A549 (cell line): ENCODE data around the gene METTL23. TPM values are rescaled to one million over a fixed set of nuclear protein-coding genes. Genes with fewer than 3 reads are reported as not detected.

Experiments used
- ATAC-seq, 2 experiments: fragments of 200-7000 bp in 1 of 2; fragments of >200 bp in 1 of 2; cut with Nextera tagmentation in 1 of 2; cut with Tn5 transposase in 1 of 2; 3 replicates each; pipeline versions ENCODE4 v1.8.0 to v1.9.1; 2018 to 2020; ENCODE audit warnings: mild to moderate bottlenecking in 1 of 2, moderate library complexity in 1 of 2
- CTCF ChIA-PET: fragments of 300-600 bp; sonication (Branson Sonifier 250); formaldehyde crosslinking; extraction: SDS; loops from one replicate; lab custom pipeline; 2021; ENCODE audit warnings: antibody characterized with exemption, inconsistent platforms; lab: Yijun Ruan, JAX
- POLR2A ChIA-PET: fragments of 350-600 bp; formaldehyde crosslinking; extraction: SDS; loops from one replicate; lab custom pipeline; 2021; ENCODE audit warnings: antibody characterized with exemption, inconsistent platforms; lab: Yijun Ruan, JAX
- DNase-seq, 2 experiments: peaks; one replicate each; pipeline versions ENCODE4 v3.0.0 to v3.0.0-alpha.2; 2011 to 2016; ENCODE audit warnings: low read depth in 1 of 2, low spot score in 1 of 2
- FAIRE-seq: peaks from 2 replicates; lab custom pipeline; 2011; peaks lifted over from hg19 to GRCh38; lab: Jason Lieb, UNC
- H3K27ac ChIP-seq, 2 experiments: fragments of >200 bp; sonication (Bioruptor Twin); formaldehyde crosslinking; 3 replicates each; pipeline ENCODE4 v1.5.1; 2016 to 2017
- H3K4me1 ChIP-seq: fragments of >200 bp; sonication (Bioruptor Twin); formaldehyde crosslinking; 3 replicates; pipeline ENCODE4 v1.6.1; 2016
- H3K4me2 ChIP-seq: fragments of >200 bp; sonication (Bioruptor Twin); formaldehyde crosslinking; 3 replicates; pipeline ENCODE4 v1.6.1; 2016
- H3K4me3 ChIP-seq: fragments of >200 bp; sonication (Bioruptor Twin); formaldehyde crosslinking; 3 replicates; pipeline ENCODE4 v1.5.1; 2016
- H3K9me3 ChIP-seq: fragments of >200 bp; sonication (Bioruptor Twin); formaldehyde crosslinking; 3 replicates; pipeline ENCODE4 v1.6.1; 2016
- BHLHE40 ChIP-seq: IDR thresholded peaks from 2 replicates; pipeline ENCODE4 v1.6.1; 2012; ENCODE audit warnings: low read depth, low read length, inconsistent platforms
- CEBPB ChIP-seq, 2 experiments: fragments of >200 bp in 1 of 2; sonication (Bioruptor Twin) in 1 of 2; formaldehyde crosslinking in 1 of 2; IDR thresholded peaks; 2 replicates each; pipeline ENCODE4 v1.6.1; 2012 to 2016
- CHD2 ChIP-seq: fragments of 150-350 bp; IDR thresholded peaks from 2 replicates; pipeline ENCODE4 v1.6.1; 2014; ENCODE audit warnings: low read length; ENCODE audit not compliant: partially characterized antibody
- CTCF ChIP-seq: fragments of >200 bp; sonication (Bioruptor Twin); formaldehyde crosslinking; IDR thresholded peaks from 3 replicates; pipeline ENCODE4 v1.5.1; 2016
- EHMT2 ChIP-seq: fragments of 200-600 bp; sonication (generic); IDR thresholded peaks from 2 replicates; pipeline ENCODE4 v1.6.1; 2016; ENCODE audit warnings: antibody characterized with exemption, low read depth, mild to moderate bottlenecking, moderate library complexity
- FOSB ChIP-seq: fragments of 250-450 bp; sonication (Bioruptor Pico); IDR thresholded peaks from 2 replicates; pipeline ENCODE4 v1.5.0; 2020; ENCODE audit warnings: mild to moderate bottlenecking, moderate library complexity
- HMGXB4 ChIP-seq: fragments of 250-450 bp; sonication (Bioruptor Pico); IDR thresholded peaks from 2 replicates; pipeline ENCODE4 v1.5.0; 2021; ENCODE audit warnings: mild to moderate bottlenecking, moderate library complexity, borderline replicate concordance
- HOXA7 ChIP-seq: fragments of 250-450 bp; sonication (Bioruptor Pico); IDR thresholded peaks from 2 replicates; pipeline ENCODE4 v1.5.0; 2020; ENCODE audit warnings: mild to moderate bottlenecking, moderate library complexity
- HOXB5 ChIP-seq: fragments of 250-450 bp; sonication (Bioruptor Pico); IDR thresholded peaks from 2 replicates; pipeline ENCODE4 v1.5.0; 2020; ENCODE audit warnings: mild to moderate bottlenecking, moderate library complexity
- JUN ChIP-seq, 2 experiments: fragments of >200 bp; sonication (Bioruptor Twin); formaldehyde crosslinking; IDR thresholded peaks; 2 replicates in 1 of 2; 3 replicates in 1 of 2; pipeline ENCODE4 v1.6.1; 2016 to 2017
- PHF8 ChIP-seq: fragments of 200-600 bp; sonication (generic); IDR thresholded peaks from 2 replicates; pipeline ENCODE4 v1.6.1; 2016; ENCODE audit warnings: low read depth, mild to moderate bottlenecking, antibody characterized with exemption, moderate library complexity, borderline replicate concordance
- POLR2A ChIP-seq: IDR thresholded peaks from 2 replicates; pipeline ENCODE4 v1.6.1; 2012; ENCODE audit warnings: mild to moderate bottlenecking, low read length
- POLR2AphosphoS2 ChIP-seq: conservative IDR thresholded peaks from 2 replicates; pipeline ENCODE4 v1.6.1; 2012; ENCODE audit warnings: low read length, improper control_type of control experiment, inconsistent platforms
- RARB ChIP-seq: fragments of 250-450 bp; sonication (Bioruptor Pico); IDR thresholded peaks from 2 replicates; pipeline ENCODE4 v1.8.0; 2021; ENCODE audit warnings: mild to moderate bottlenecking, moderate library complexity
- REST ChIP-seq: fragments of 200-600 bp; sonication (generic); IDR thresholded peaks from 2 replicates; pipeline ENCODE4 v1.6.1; 2016; ENCODE audit warnings: antibody characterized with exemption, mild to moderate bottlenecking, moderate library complexity
- RNF2 ChIP-seq: fragments of 200-600 bp; sonication (generic); IDR thresholded peaks from 2 replicates; pipeline ENCODE4 v1.6.1; 2016; ENCODE audit warnings: low read depth, mild to moderate bottlenecking, antibody characterized with exemption, moderate library complexity, borderline replicate concordance
- SREBF2 ChIP-seq: fragments of 450-650 bp; IDR thresholded peaks from 2 replicates; pipeline ENCODE4 v1.6.1; 2014; ENCODE audit warnings: mild to moderate bottlenecking, moderate library complexity
- TFCP2L1 ChIP-seq: fragments of 250-450 bp; sonication (Bioruptor Pico); IDR thresholded peaks from 2 replicates; pipeline ENCODE4 v1.5.0; 2021; ENCODE audit warnings: mild to moderate bottlenecking
- ZC3H11A ChIP-seq: fragments of 450-650 bp; IDR thresholded peaks from 2 replicates; pipeline ENCODE4 v1.6.1; 2014; ENCODE audit warnings: antibody characterized with exemption, mild to moderate bottlenecking
- WGBS: methylation state at CpG from one replicate; pipeline ENCODE4 v1.1.6; 2017; ENCODE audit errors: missing lambda C conversion rate; 5-methylcytosine and 5-hydroxymethylcytosine counted together
- polyA plus RNA-seq, 4 experiments: library from polyadenylated mRNA; depleted of rRNA in 3 of 4; stranded (reverse); fragments of >200 nt; fragmentation: RNase III in 1 of 4; extraction: RNeasy Plus Mini Kit Qiagen cat#74134 plus additional on column Dnase treatment in 1 of 4; gene quantifications; 2 replicates in 3 of 4; 3 replicates in 1 of 4; pipeline ENCODE4 v1.2.3, GENCODE V29; 2011 to 2017
- TF ChIP-seq, protein P1 (sequence below): fragments of >200 bp; sonication (Bioruptor Twin); formaldehyde crosslinking; IDR thresholded peaks from 2 replicates; pipeline ENCODE4 v1.6.1; 2016
- TF ChIP-seq, protein P2 (sequence below): fragments of >200 bp; sonication (Bioruptor Twin); formaldehyde crosslinking; IDR thresholded peaks from 3 replicates; pipeline ENCODE4 v1.6.1; 2016

METTL23 gene
- polyA plus RNA-seq, 2 of the 4 experiments (the other 2 are of a cell fraction) = 64.9 to 120 TPM

- 89% methylated on average over 16 of the region's 16 CpGs for WGBS
- Histone ChIP-seq H3K4me3 (no peak overlapping the region), H3K4me1 (peaks cover 6% of the 10 kb centered on the region; the same call in 2 of the 3 replicates), H3K27ac (no peak overlapping the region), H3K4me2 (no peak overlapping the region)
- TF ChIP-seq SREBF2 = no peak
- TF ChIP-seq, protein P1, sequence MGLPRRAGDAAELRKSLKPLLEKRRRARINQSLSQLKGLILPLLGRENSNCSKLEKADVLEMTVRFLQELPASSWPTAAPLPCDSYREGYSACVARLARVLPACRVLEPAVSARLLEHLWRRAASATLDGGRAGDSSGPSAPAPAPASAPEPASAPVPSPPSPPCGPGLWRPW = no peak
- TF ChIP-seq HMGXB4 (CRISPR knock-in tag) = no peak
- TF ChIP-seq, all 56 proteins: peak for 0
- ATAC-seq = no peak
- DNase-seq = no peak
- POLR2A ChIA-PET = no interaction called here
- no peak for FAIRE-seq
- no peaks in the 10 kb centered on the region for H3K9me3 ChIP-seq
- CTCF ChIA-PET = interaction anchor here (1.1 to 4.8 kb wide), 6 partner anchors 17 to 171 kb away, joined by 3 to 23 read pairs (median 4); no protein-coding TSS in a partner anchor
Measured at GRCh38 chr17:76677406-76677805, 49.2 kb upstream of the METTL23 start.

DNA sequence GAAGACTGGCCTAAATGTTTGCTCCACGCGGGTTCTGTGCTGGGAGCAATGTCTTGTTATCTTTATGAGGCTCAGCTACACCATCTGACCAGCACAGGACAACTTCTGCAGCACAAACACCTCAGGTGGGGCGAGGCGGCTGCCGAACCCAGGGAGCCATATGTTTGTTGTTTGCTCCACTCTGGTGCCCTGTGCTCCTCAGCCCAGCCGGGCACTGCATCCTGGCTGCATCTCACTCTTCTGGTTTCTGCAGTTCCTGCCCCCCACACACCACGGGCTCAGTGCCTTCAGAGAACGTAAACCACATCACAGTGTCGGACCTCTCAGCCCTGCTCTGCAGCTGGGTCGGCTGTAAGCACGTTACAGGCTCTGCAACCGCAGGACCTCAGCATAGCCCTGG is 48.3 kb upstream of the METTL23 start:
- H3K4me3 ChIP-seq = no peak overlapping the region
- no peaks in the 10 kb centered on the region for H3K4me1 ChIP-seq
- H3K27ac ChIP-seq = no peak overlapping the region
- WGBS = 84% methylated on average over 12 of the region's 12 CpGs
- no peaks in the 10 kb centered on the region for H3K9me3 ChIP-seq
- H3K4me2 ChIP-seq = no peak overlapping the region
- ATAC-seq (no peak), DNase-seq (no peak), FAIRE-seq (no peak)
- POLR2A ChIA-PET = no interaction called here
- TF ChIP-seq CEBPB (IDR thresholded peaks at IDR 0.05) (no peak), RNF2 (no peak), CHD2 (no peak), POLR2A (no peak), PHF8 (no peak), JUN (IDR thresholded peaks at IDR 0.05) (no peak), HOXA7 (CRISPR knock-in tag) (no peak), CTCF (no peak), TFCP2L1 (CRISPR knock-in tag) (no peak), EHMT2 (no peak), FOSB (CRISPR knock-in tag) (no peak), HMGXB4 (CRISPR knock-in tag) (no peak), BHLHE40 (no peak), REST (no peak), HOXB5 (CRISPR knock-in tag) (no peak), POLR2AphosphoS2 (no peak), ZC3H11A (no peak), RARB (CRISPR knock-in tag) (no peak)
- TF ChIP-seq, protein P2, sequence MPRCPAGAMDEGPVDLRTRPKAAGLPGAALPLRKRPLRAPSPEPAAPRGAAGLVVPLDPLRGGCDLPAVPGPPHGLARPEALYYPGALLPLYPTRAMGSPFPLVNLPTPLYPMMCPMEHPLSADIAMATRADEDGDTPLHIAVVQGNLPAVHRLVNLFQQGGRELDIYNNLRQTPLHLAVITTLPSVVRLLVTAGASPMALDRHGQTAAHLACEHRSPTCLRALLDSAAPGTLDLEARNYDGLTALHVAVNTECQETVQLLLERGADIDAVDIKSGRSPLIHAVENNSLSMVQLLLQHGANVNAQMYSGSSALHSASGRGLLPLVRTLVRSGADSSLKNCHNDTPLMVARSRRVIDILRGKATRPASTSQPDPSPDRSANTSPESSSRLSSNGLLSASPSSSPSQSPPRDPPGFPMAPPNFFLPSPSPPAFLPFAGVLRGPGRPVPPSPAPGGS = no peak
- CTCF ChIA-PET = interaction anchor here (1.2 to 4.8 kb wide), 8 partner anchors 10 to 155 kb away, joined by 3 to 23 read pairs (median 4); no protein-coding TSS in a partner anchor
